A673 (cell line): Measurements from ENCODE around the gene PARP3. TPM values are rescaled to one million over a fixed set of nuclear protein-coding genes. Genes with fewer than 3 reads are reported as not detected.
"Not testable (repeated sequence)": the region's sequence is repeated elsewhere in the genome, so short reads cannot be mapped to it uniquely, and the experiment has no call there.

Experiments used
- BruUV-seq: library from RNA; stranded (reverse); fragments of 400-500 nt; replicated peaks from 2 replicates; lab custom pipeline; 2021; lab: Mats Ljungman, UMichigan
- CTCF ChIA-PET: fragments of 300-600 bp; sonication (Branson Sonifier 250); formaldehyde crosslinking; loops from one replicate; lab custom pipeline; 2022; ENCODE audit warnings: antibody characterized with exemption; lab: Charles Lee
- POLR2A ChIA-PET: fragments of 300-600 bp; sonication (Branson Sonifier 250); formaldehyde crosslinking; loops from one replicate; lab custom pipeline; 2022; ENCODE audit warnings: antibody characterized with exemption; ENCODE audit not compliant: low non-redundant PET; lab: Charles Lee
- DNase-seq: peaks from one replicate; pipeline ENCODE4 v3.0.0-alpha.2; 2015; ENCODE audit warnings: low spot score
- H3K27ac ChIP-seq: fragments of 200-600 bp; sonication (generic); 2 replicates; pipeline ENCODE4 v1.5.1; 2016; ENCODE audit warnings: mixed run types, low read depth, mild to moderate bottlenecking, mixed read lengths, antibody characterized with exemption, low read length; ENCODE audit not compliant: poor library complexity, severe bottlenecking
- H3K27me3 ChIP-seq: fragments of 200-600 bp; sonication (generic); replicated peaks from 2 replicates; pipeline ENCODE4 v1.6.1; 2017; ENCODE audit warnings: mixed run types, low read depth, mild to moderate bottlenecking, mixed read lengths, antibody characterized with exemption, low read length; ENCODE audit not compliant: insufficient read depth, poor library complexity
- H3K36me3 ChIP-seq: fragments of 200-600 bp; sonication (generic); 2 replicates; pipeline ENCODE4 v1.6.1; 2016; ENCODE audit warnings: mixed run types, mild to moderate bottlenecking, mixed read lengths, antibody characterized with exemption, low read length; ENCODE audit not compliant: insufficient read depth, poor library complexity, severe bottlenecking
- H3K4me1 ChIP-seq: fragments of 200-600 bp; sonication (generic); 2 replicates; pipeline ENCODE4 v1.6.1; 2017; ENCODE audit warnings: mixed run types, mild to moderate bottlenecking, mixed read lengths, antibody characterized with exemption, low read length; ENCODE audit not compliant: insufficient read depth, poor library complexity, severe bottlenecking
- H3K4me3 ChIP-seq: fragments of 200-600 bp; sonication (generic); 2 replicates; pipeline ENCODE4 v1.5.1; 2016; ENCODE audit warnings: low read depth, mixed run types, mild to moderate bottlenecking, mixed read lengths, low read length; ENCODE audit not compliant: poor library complexity, severe bottlenecking
- H3K9me3 ChIP-seq: fragments of 200-600 bp; sonication (generic); 2 replicates; pipeline ENCODE4 v1.6.1; 2016; ENCODE audit warnings: mixed run types, low read depth, mild to moderate bottlenecking, mixed read lengths, antibody characterized with exemption, low read length; ENCODE audit not compliant: poor library complexity, severe bottlenecking
- EZH2 ChIP-seq: fragments of 200-600 bp; sonication (generic); IDR thresholded peaks from 2 replicates; pipeline ENCODE4 v1.6.1; 2017; ENCODE audit warnings: borderline replicate concordance, low read depth, mild to moderate bottlenecking, mixed read lengths, antibody characterized with exemption, low read length; ENCODE audit not compliant: poor library complexity, severe bottlenecking
- intact Hi-C: fragments of 100-400 bp; cut with micrococcal nuclease; formaldehyde crosslinking; loops from one replicate; pipeline ENCODE4 v1.10.0; 2022; ENCODE audit not compliant: unreplicated experiment
- total RNA-seq: library from RNA; stranded (reverse); gene quantifications from 2 replicates; pipeline ENCODE4 v1.2.3, GENCODE V29; 2021
- TF ChIP-seq, protein P1 (sequence below): fragments of 300-800, 200-600 bp; sonication (generic); conservative IDR thresholded peaks from 2 replicates; pipeline ENCODE4 v1.5.1; 2017; ENCODE audit warnings: low read depth, mild to moderate bottlenecking, antibody characterized with exemption, low read length, moderate library complexity, mixed read lengths

PARP3 gene
- total RNA-seq, 1 experiment from 2014 or later = 3.4 TPM

GRCh38 chr3:51988286-51989146, 46.4 kb downstream of the PARP3 start:
- Histone ChIP-seq H3K9me3 (no peaks in the 10 kb centered on the region), H3K27ac (no peak overlapping the region), H3K27me3 (no peaks in the 10 kb centered on the region), H3K4me3 (no peak overlapping the region), H3K4me1 (no peaks in the 10 kb centered on the region), H3K36me3 (peaks cover 16% of the 10 kb centered on the region)
- ChIA-PET POLR2A (no interaction called here), CTCF (no interaction called here)
- BruUV-seq = no TSS peak
- TF ChIP-seq EZH2 = no peak
- intact Hi-C loops = no loop called here
- no peak for DNase-seq

- POLR2A ChIA-PET = interaction anchor here (0.6 kb wide), 1 partner anchor 24 kb away, joined by 3 read pairs; no protein-coding TSS in a partner anchor
- CTCF ChIA-PET = not testable (repeated sequence)
Measured at GRCh38 chr3:51990501-51990971, 48.4 kb downstream of the PARP3 start.

DNA sequence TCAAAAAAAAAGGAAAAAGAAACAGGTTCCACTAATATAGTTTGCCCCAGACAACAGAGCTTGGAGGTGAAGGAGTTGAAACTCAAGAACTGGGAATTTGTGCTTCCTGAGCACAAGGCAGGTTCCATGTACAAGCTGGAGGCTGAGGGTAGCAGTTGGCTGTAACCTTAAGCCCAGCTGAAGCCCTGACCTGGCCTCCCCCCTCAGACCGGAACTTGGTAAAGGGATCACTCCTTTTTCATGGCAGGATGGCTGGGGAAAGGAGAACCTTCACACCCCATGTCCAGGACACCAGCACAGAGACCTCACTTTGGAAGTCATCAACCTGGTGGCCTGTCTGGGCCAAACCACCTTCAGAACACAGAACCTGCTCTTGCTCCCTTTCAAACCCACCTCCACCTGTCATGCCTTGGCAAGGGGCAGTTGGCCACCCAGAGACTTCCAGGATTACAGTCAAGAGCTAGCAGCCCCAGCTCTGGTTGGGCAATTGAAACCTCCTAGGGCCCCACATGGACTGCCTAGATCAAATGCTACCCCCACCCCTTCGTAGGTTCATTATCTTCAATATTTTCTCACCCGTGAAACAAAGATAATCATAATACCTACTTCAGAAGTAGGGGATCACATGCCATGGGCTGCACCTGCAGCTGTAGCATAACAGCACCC, 50.0 kb downstream of the PARP3 start:
- no peaks in the 10 kb centered on the region for H3K27me3 ChIP-seq
- TSS peak; percentile 89 for BruUV-seq
- no peaks in the 10 kb centered on the region for H3K9me3 ChIP-seq
- CTCF ChIA-PET = interaction anchor here (1.1 kb wide), 1 partner anchor 51 kb away, joined by 3 read pairs; the partner anchor contains the start of gene RRP9
- no peak for DNase-seq
- peaks cover 32% of the 10 kb centered on the region for H3K36me3 ChIP-seq
- intact Hi-C loops = no loop called here
- H3K4me3 ChIP-seq = no peak overlapping the region
- TF ChIP-seq EZH2 = no peak
- TF ChIP-seq, protein P1, sequence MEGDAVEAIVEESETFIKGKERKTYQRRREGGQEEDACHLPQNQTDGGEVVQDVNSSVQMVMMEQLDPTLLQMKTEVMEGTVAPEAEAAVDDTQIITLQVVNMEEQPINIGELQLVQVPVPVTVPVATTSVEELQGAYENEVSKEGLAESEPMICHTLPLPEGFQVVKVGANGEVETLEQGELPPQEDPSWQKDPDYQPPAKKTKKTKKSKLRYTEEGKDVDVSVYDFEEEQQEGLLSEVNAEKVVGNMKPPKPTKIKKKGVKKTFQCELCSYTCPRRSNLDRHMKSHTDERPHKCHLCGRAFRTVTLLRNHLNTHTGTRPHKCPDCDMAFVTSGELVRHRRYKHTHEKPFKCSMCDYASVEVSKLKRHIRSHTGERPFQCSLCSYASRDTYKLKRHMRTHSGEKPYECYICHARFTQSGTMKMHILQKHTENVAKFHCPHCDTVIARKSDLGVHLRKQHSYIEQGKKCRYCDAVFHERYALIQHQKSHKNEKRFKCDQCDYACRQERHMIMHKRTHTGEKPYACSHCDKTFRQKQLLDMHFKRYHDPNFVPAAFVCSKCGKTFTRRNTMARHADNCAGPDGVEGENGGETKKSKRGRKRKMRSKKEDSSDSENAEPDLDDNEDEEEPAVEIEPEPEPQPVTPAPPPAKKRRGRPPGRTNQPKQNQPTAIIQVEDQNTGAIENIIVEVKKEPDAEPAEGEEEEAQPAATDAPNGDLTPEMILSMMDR = no peak
- POLR2A ChIA-PET = no interaction called here
- peaks cover 8% of the 10 kb centered on the region for H3K4me1 ChIP-seq
- H3K27ac ChIP-seq = no peak overlapping the region

More at GRCh38 chr3:51990501-51990971, 48.4 kb downstream of the PARP3 start:
- BruUV-seq, H3K4me1 ChIP-seq, intact Hi-C loops, DNase-seq, H3K27ac ChIP-seq, H3K27me3 ChIP-seq, H3K4me3 ChIP-seq, H3K9me3 ChIP-seq: not testable (repeated sequence)
- H3K36me3 ChIP-seq = peaks cover 32% of the 10 kb centered on the region

- CTCF ChIA-PET, H3K27me3 ChIP-seq, intact Hi-C loops, H3K4me3 ChIP-seq, H3K9me3 ChIP-seq, POLR2A ChIA-PET, H3K4me1 ChIP-seq, BruUV-seq, H3K27ac ChIP-seq, DNase-seq: not testable (repeated sequence)
- H3K36me3 ChIP-seq = peaks cover 32% of the 10 kb centered on the region
Measured at GRCh38 chr3:51993657-51994056, 51.5 kb downstream of the PARP3 start.
